Endothelial cell of umbilical vein (primary cell): Measurements from ENCODE around the gene MREG. TPM values are rescaled to one million over a fixed set of nuclear protein-coding genes. Genes with fewer than 3 reads are reported as not detected.

ENCODE experiments used
- BruUV-seq: library from RNA; stranded (reverse); fragments of 400-500 nt; replicated peaks from 2 replicates; lab custom pipeline; 2021; lab: Mats Ljungman, UMichigan
- CTCF ChIA-PET: fragments of 300-600, 350-600 bp; sonication (Branson Sonifier 250); formaldehyde crosslinking; loops from one replicate; lab custom pipeline; 2021; ENCODE audit warnings: antibody characterized with exemption, inconsistent platforms; lab: Charles Lee
- POLR2A ChIA-PET: fragments of 300-600, 350-600 bp; sonication (Branson Sonifier 250); formaldehyde crosslinking; loops from one replicate; lab custom pipeline; 2021; ENCODE audit warnings: antibody characterized with exemption, inconsistent platforms; lab: Charles Lee
- DNase-seq: peaks from one replicate; pipeline ENCODE4 v3.0.0-alpha.2; 2011; ENCODE audit warnings: low read depth, low spot score
- FAIRE-seq: peaks from 2 replicates; lab custom pipeline; 2011; peaks lifted over from hg19 to GRCh38; lab: Jason Lieb, UNC
- H2AFZ ChIP-seq: 2 replicates; pipeline ENCODE4 v1.6.0; 2012; ENCODE audit warnings: low read depth, low read length, control low read depth, inconsistent platforms
- H3K27ac ChIP-seq: 2 replicates; pipeline ENCODE4 v1.5.1; 2011; ENCODE audit warnings: low read depth, mild to moderate bottlenecking, control low read depth, low read length, moderate library complexity; ENCODE audit not compliant: insufficient read depth
- H3K27me3 ChIP-seq, 2 experiments: 2 replicates each; pipeline versions ENCODE4 v1.6.0 to v1.6.1; 2011; ENCODE audit warnings: low read length in 2 of 2, mixed read lengths in 1 of 2; ENCODE audit not compliant: control insufficient read depth in 2 of 2, insufficient read depth in 2 of 2
- H3K36me3 ChIP-seq, 2 experiments: 2 replicates in 1 of 2; 3 replicates in 1 of 2; pipeline ENCODE4 v1.5.1; 2011; ENCODE audit warnings: low read length in 2 of 2, mild to moderate bottlenecking in 1 of 2, moderate library complexity in 1 of 2; ENCODE audit not compliant: control insufficient read depth in 2 of 2, insufficient read depth in 2 of 2; ENCODE audit errors: extremely low read depth in 1 of 2
- H3K4me1 ChIP-seq: 3 replicates; pipeline ENCODE4 v1.5.1; 2011; ENCODE audit warnings: mild to moderate bottlenecking, low read length; ENCODE audit not compliant: control insufficient read depth, insufficient read depth; ENCODE audit errors: extremely low read depth
- H3K4me2 ChIP-seq: 2 replicates; pipeline ENCODE4 v1.6.1; 2011; ENCODE audit warnings: low read length, control low read depth, mixed read lengths; ENCODE audit not compliant: insufficient read depth
- H3K4me3 ChIP-seq, 3 experiments: fragments of 200-600 bp in 1 of 3; sonication (generic), shearing (Covaris generic) in 1 of 3; replicated peaks in 1 of 3; 2 replicates each; pipeline ENCODE4 v1.5.1; 2011 to 2016; ENCODE audit warnings: control low read depth in 3 of 3, low read length in 3 of 3, mild to moderate bottlenecking in 2 of 3, inconsistent platforms in 1 of 3, low read depth in 1 of 3, moderate library complexity in 1 of 3; ENCODE audit not compliant: insufficient read depth in 1 of 3
- H3K79me2 ChIP-seq: 2 replicates; pipeline ENCODE4 v1.6.0; 2012; ENCODE audit warnings: low read length, inconsistent platforms; ENCODE audit not compliant: control insufficient read depth, insufficient read depth
- H3K9ac ChIP-seq: replicated peaks from 2 replicates; pipeline ENCODE3; 2011; ENCODE audit warnings: low read length, control low read depth; ENCODE audit not compliant: insufficient read depth; ENCODE audit errors: extremely low read depth
- H3K9me1 ChIP-seq: replicated peaks from 3 replicates; pipeline ENCODE4 v1.6.0; 2011; ENCODE audit warnings: mild to moderate bottlenecking, low read length; ENCODE audit not compliant: control insufficient read depth, insufficient read depth; ENCODE audit errors: extremely low read depth
- H3K9me3 ChIP-seq: replicated peaks from 2 replicates; pipeline ENCODE4 v1.5.1; 2012; ENCODE audit warnings: low read length, inconsistent platforms; ENCODE audit not compliant: control insufficient read depth, insufficient read depth
- H4K20me1 ChIP-seq: replicated peaks from 2 replicates; pipeline ENCODE3; 2011; ENCODE audit warnings: mild to moderate bottlenecking, low read length; ENCODE audit not compliant: control insufficient read depth, insufficient read depth; ENCODE audit errors: extremely low read depth
- EZH2 ChIP-seq: IDR thresholded peaks from 2 replicates; pipeline ENCODE4 v1.6.1; 2012; ENCODE audit warnings: borderline replicate concordance, low read depth, mild to moderate bottlenecking, moderate library complexity, low read length, inconsistent platforms; ENCODE audit not compliant: severe bottlenecking
- FOS ChIP-seq: IDR thresholded peaks from 2 replicates; pipeline ENCODE4 v1.6.1; 2011; ENCODE audit warnings: mild to moderate bottlenecking, low read length, moderate library complexity, borderline replicate concordance; ENCODE audit not compliant: insufficient read depth
- GATA2 ChIP-seq: IDR thresholded peaks from 2 replicates; pipeline ENCODE4 v1.7.0; 2011; ENCODE audit warnings: low read depth, mild to moderate bottlenecking, moderate library complexity, mixed read lengths, low read length; ENCODE audit not compliant: insufficient read length, insufficient read depth
- JUN ChIP-seq: IDR thresholded peaks from 2 replicates; pipeline ENCODE4 v1.6.1; 2011; ENCODE audit warnings: borderline replicate concordance, low read depth; ENCODE audit not compliant: insufficient read length, insufficient read depth
- MYC ChIP-seq: IDR thresholded peaks from one replicate; pipeline ENCODE4 v1.6.1; 2011; ENCODE audit warnings: mild to moderate bottlenecking, low read depth, low read length
- POLR2A ChIP-seq: IDR thresholded peaks from 2 replicates; pipeline ENCODE4 v1.6.1; 2012; ENCODE audit warnings: low read depth, mild to moderate bottlenecking, control low read depth, low read length
- POLR2AphosphoS5 ChIP-seq: IDR thresholded peaks from 2 replicates; pipeline ENCODE4 v1.6.1; 2012; ENCODE audit warnings: low read depth, mild to moderate bottlenecking, control low read depth, low read length, moderate library complexity; ENCODE audit not compliant: insufficient read depth
- dilution Hi-C: fragments of 300-500 bp; cut with MboI; formaldehyde crosslinking; loops from one replicate; pipeline ENCODE4 v1.15.0; 2019; ENCODE audit warnings: low sequenced_read_pairs; ENCODE audit not compliant: extremely low pct_ligation_motif_present
- intact Hi-C: fragments of 100-400 bp; cut with micrococcal nuclease; formaldehyde crosslinking; loops from one replicate; pipeline ENCODE4 v1.10.0; 2022
- polyA plus RNA-seq, 4 experiments: library from polyadenylated mRNA; depleted of rRNA in 3 of 4; stranded (reverse) in 3 of 4; unstranded in 1 of 4; fragments of >200 nt; gene quantifications; 2 replicates each; pipeline versions ENCODE4 v1.2.1 to v1.2.3, GENCODE V29; 2011 to 2012; ENCODE audit warnings: missing spikeins in 1 of 4
- total RNA-seq: library from RNA; stranded (reverse); gene quantifications from 2 replicates; pipeline ENCODE4 v1.2.3, GENCODE V29; 2021
- TF ChIP-seq, protein P1 (sequence below): IDR thresholded peaks from 2 replicates; pipeline ENCODE4 v1.6.1; 2011; ENCODE audit not compliant: insufficient read depth, insufficient read length
- TF ChIP-seq, protein P2 (sequence below), 2 donors: IDR thresholded peaks; 1 replicate in 1 of 2; 2 replicates in 1 of 2; pipeline ENCODE4 v1.5.1; 2011; ENCODE audit warnings: low read length in 2 of 2, mild to moderate bottlenecking in 2 of 2, moderate library complexity in 2 of 2, control low read depth in 1 of 2, inconsistent platforms in 1 of 2, low read depth in 1 of 2; ENCODE audit not compliant: insufficient read depth in 1 of 2; ENCODE audit errors: extremely low read depth in 1 of 2

Gene MREG
- total and polyA plus RNA-seq, 2 donors (not counting 3 experiments of a cell fraction or from before 2014, with no cell fraction given), result 0.41 to 3.9 TPM

DNA sequence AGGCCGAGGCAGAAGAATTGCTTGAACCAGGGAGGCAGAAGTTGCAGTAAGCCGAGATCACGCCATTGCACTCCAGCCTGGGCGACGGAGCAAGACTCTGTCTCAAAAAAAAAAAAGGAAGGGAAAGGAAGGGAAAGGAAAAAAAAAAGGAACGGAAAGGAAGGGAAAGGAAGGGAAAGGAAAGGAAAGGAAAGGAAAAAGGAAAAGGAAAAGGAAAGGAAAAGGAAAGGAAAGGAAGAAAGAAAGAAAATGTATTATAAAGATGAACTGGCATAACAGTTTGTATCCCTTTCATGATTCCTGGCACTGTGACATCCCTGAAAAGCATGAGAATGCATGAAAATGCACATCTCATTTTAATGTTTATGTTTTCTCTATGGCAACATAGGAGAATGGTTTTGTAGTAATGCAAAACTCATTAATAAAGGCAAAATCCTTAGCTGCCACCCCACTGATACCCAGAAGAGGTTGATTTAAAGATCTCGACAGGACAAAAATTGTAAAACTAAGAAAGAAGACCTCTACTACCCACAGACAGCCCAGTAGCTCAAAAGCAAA is 11.5 kb upstream of the MREG start:
- H4K20me1 ChIP-seq, result no peaks in the 10 kb centered on the region
- ChIA-PET CTCF (interaction anchor here (0.9 to 7.4 kb wide), 11 partner anchors 9 to 94 kb away, joined by 3 to 107 read pairs (median 6); partner anchors contain the start of gene MREG), POLR2A (no interaction called here)
- H3K27me3 ChIP-seq, result no peaks in the 10 kb centered on the region
- no peak overlapping the region for H3K27ac ChIP-seq
- DNase-seq (no peak), FAIRE-seq (no peak)
- H3K4me2 ChIP-seq, result no peak overlapping the region
- dilution Hi-C loops (no loop called here), intact Hi-C loops (no loop called here)
- no peaks in the 10 kb centered on the region for H3K79me2 ChIP-seq
- no peaks in the 10 kb centered on the region for H3K9me1 ChIP-seq
- TF ChIP-seq POLR2AphosphoS5, result no peak
- TF ChIP-seq FOS, result no peak
- TF ChIP-seq, protein P1, sequence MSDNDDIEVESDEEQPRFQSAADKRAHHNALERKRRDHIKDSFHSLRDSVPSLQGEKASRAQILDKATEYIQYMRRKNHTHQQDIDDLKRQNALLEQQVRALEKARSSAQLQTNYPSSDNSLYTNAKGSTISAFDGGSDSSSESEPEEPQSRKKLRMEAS, result no peak
- no peak for TF ChIP-seq GATA2
- TF ChIP-seq POLR2A, result no peak
- no peak for TF ChIP-seq MYC
- TF ChIP-seq EZH2, result no peak
- TF ChIP-seq, protein P2, sequence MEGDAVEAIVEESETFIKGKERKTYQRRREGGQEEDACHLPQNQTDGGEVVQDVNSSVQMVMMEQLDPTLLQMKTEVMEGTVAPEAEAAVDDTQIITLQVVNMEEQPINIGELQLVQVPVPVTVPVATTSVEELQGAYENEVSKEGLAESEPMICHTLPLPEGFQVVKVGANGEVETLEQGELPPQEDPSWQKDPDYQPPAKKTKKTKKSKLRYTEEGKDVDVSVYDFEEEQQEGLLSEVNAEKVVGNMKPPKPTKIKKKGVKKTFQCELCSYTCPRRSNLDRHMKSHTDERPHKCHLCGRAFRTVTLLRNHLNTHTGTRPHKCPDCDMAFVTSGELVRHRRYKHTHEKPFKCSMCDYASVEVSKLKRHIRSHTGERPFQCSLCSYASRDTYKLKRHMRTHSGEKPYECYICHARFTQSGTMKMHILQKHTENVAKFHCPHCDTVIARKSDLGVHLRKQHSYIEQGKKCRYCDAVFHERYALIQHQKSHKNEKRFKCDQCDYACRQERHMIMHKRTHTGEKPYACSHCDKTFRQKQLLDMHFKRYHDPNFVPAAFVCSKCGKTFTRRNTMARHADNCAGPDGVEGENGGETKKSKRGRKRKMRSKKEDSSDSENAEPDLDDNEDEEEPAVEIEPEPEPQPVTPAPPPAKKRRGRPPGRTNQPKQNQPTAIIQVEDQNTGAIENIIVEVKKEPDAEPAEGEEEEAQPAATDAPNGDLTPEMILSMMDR (IDR thresholded peaks at IDR 0.05; ENCODE audit: extremely low read depth in 1 of 2, insufficient read depth in 1 of 2, low read depth in 1 of 2, low read length in 2 of 2), result no peak
- TF ChIP-seq JUN, result no peak
- H3K4me3 ChIP-seq, result no peak overlapping the region
- no peaks in the 10 kb centered on the region for H3K36me3 ChIP-seq
- no TSS peak for BruUV-seq
- H3K4me1 ChIP-seq, result peaks cover 2% of the 10 kb centered on the region
- no peak overlapping the region for H3K9ac ChIP-seq
- no peak overlapping the region for H2AFZ ChIP-seq
- no peaks in the 10 kb centered on the region for H3K9me3 ChIP-seq
